HL-60 (cell line): ENCODE results near the gene NHLRC3.

Source experiments
- DNase-seq, 2 experiments: peaks; one replicate each; pipeline ENCODE4 v3.0.0-alpha.2; 2010 to 2020; ENCODE audit warnings: low read depth in 1 of 2, low spot score in 1 of 2
- H3K27ac ChIP-seq: fragments of 250-450 bp; sonication (Bioruptor Pico); replicated peaks from 2 replicates; pipeline ENCODE4 v1.5.1; 2020; ENCODE audit warnings: mild to moderate bottlenecking, moderate library complexity
- H3K27me3 ChIP-seq: fragments of 250-450 bp; sonication (Bioruptor Pico); 2 replicates; pipeline ENCODE4 v1.5.1; 2021; ENCODE audit warnings: mild to moderate bottlenecking, moderate library complexity; ENCODE audit not compliant: insufficient read depth, poor library complexity, severe bottlenecking
- H3K4me3 ChIP-seq: replicated peaks from 2 replicates; pipeline ENCODE4 v1.5.1; 2011; ENCODE audit warnings: mild to moderate bottlenecking, control low read depth, low read length; ENCODE audit not compliant: insufficient read depth
- GABPA ChIP-seq: IDR thresholded peaks from 2 replicates; pipeline ENCODE4 v1.6.1; 2012; ENCODE audit warnings: low read depth
- POLR2AphosphoS5 ChIP-seq: IDR thresholded peaks from 2 replicates; pipeline ENCODE4 v1.6.1; 2012; ENCODE audit warnings: low read depth
- SPI1 ChIP-seq: IDR thresholded peaks from 2 replicates; pipeline ENCODE4 v1.6.1; 2012; ENCODE audit warnings: low read depth, mild to moderate bottlenecking, borderline replicate concordance
- long read RNA-seq: library from polyadenylated mRNA; unstranded; transcript quantifications from one replicate; pipeline ENCODE4 v2.0.0, GENCODE V29; 2020
- TF ChIP-seq, protein P1 (sequence below): IDR thresholded peaks from 2 replicates; pipeline ENCODE4 v1.6.1; 2012; ENCODE audit warnings: low read depth; ENCODE audit not compliant: insufficient replicate concordance
- TF ChIP-seq, protein P2 (sequence below): IDR thresholded peaks from one replicate; pipeline ENCODE4 v1.5.1; 2011; ENCODE audit warnings: low read length, control low read depth, inconsistent platforms; ENCODE audit not compliant: insufficient read depth

NHLRC3 gene, protein sequence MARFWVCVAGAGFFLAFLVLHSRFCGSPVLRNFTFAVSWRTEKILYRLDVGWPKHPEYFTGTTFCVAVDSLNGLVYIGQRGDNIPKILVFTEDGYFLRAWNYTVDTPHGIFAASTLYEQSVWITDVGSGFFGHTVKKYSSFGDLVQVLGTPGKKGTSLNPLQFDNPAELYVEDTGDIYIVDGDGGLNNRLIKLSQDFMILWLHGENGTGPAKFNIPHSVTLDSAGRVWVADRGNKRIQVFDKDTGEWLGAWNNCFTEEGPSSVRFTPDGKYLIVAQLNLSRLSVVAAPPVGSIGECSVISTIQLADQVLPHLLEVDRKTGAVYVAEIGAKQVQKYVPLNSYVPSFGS
- long read RNA-seq, transcript NHLRC3-201 (6 exons, 3,275 nt): major isoform, 33 of 116 reads
- long read RNA-seq, transcript NHLRC3-202 (7 exons, 3,549 nt): minor isoform, 32 of 116 reads
- long read RNA-seq, partial matches to known transcripts: 20 of 116 reads
- long read RNA-seq, other reads (novel, unspliced or antisense): 28 of 116 reads

DNA sequence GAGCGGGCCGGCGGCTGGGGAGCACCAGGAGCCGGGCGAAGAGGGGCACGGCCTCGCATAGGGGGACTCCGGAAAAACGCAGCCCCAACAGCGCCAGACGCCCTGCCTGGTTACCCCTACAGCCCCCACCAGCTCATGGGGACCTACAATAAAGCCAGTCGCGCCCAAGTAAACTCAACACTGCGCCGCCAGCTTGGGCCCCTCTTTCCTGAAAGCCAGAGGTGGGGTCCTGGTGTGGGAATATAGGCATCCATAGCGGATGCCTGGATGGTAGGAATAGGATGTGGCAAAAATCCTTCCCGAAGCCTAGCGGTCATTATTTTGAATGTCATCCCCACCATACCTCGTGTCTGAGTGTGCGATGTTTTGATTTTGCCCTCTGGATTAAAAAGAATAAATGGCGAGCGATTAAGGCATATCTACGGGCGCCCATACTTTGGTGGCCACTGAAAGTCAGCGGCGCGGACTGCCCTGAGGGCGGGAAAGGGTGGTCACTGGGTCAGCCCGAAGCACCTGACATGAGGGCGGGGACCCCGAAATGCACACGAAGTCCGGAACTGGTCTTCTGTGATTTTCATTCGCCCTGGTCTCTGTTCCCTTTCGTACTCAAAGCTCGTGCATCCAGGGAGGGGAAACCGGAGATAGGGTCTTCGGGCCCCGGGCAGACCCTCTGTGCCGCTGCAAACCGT lies at the start of gene NHLRC3, which contains the start of gene PROSER1:
Gene NHLRC3, plus strand, starts transcription at position 577 of the 689 bp plus-strand sequence. CDS start 184 bp downstream, outside the sequence.
Gene PROSER1, minus strand, starts transcription at position 210 of the 689 bp plus-strand sequence. CDS start 847 bp downstream, outside the sequence.
- Histone ChIP-seq H3K27ac (peak within 1 kb of the TSS; percentile 91), H3K4me3 (peak within 1 kb of the TSS; percentile 85), H3K27me3 (no peaks in the 10 kb centered on the region)
- TF ChIP-seq GABPA (peak; percentile 75), SPI1 (no peak), POLR2AphosphoS5 (peak; percentile 68)
- peak; percentile 81 to 87 for DNase-seq

DNA sequence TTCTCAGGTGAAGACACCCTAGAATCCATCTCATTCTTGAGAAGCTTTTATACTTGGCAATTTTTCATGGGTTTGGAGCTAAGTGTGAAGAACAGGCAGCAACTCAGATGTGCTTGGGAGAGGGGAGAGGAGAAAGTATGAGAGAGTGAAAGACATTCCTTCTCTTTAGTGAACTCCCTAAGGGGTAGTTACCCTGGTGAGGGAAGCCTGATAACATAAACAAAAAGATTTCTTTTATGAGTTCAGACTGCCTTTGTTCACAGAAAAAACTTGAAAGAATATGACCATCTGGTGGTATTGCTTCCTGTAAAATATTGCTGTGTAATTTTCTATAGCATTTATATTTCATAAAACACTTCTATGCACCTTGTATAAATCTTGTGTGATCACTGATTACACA lies 47.6 kb upstream of the NHLRC3 start, which contains the start of gene STOML3:
Gene STOML3, minus strand, starts transcription at position 139 of the 400 bp plus-strand sequence. Its CDS starts 110 bp downstream, at position 29.
- no peak within 1 kb of the TSS for H3K27ac ChIP-seq
- H3K27me3 ChIP-seq: no peaks in the 10 kb centered on the region
- TF ChIP-seq SPI1: no peak
- TF ChIP-seq, protein P1, sequence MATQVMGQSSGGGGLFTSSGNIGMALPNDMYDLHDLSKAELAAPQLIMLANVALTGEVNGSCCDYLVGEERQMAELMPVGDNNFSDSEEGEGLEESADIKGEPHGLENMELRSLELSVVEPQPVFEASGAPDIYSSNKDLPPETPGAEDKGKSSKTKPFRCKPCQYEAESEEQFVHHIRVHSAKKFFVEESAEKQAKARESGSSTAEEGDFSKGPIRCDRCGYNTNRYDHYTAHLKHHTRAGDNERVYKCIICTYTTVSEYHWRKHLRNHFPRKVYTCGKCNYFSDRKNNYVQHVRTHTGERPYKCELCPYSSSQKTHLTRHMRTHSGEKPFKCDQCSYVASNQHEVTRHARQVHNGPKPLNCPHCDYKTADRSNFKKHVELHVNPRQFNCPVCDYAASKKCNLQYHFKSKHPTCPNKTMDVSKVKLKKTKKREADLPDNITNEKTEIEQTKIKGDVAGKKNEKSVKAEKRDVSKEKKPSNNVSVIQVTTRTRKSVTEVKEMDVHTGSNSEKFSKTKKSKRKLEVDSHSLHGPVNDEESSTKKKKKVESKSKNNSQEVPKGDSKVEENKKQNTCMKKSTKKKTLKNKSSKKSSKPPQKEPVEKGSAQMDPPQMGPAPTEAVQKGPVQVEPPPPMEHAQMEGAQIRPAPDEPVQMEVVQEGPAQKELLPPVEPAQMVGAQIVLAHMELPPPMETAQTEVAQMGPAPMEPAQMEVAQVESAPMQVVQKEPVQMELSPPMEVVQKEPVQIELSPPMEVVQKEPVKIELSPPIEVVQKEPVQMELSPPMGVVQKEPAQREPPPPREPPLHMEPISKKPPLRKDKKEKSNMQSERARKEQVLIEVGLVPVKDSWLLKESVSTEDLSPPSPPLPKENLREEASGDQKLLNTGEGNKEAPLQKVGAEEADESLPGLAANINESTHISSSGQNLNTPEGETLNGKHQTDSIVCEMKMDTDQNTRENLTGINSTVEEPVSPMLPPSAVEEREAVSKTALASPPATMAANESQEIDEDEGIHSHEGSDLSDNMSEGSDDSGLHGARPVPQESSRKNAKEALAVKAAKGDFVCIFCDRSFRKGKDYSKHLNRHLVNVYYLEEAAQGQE: no peak
- TF ChIP-seq, protein P2, sequence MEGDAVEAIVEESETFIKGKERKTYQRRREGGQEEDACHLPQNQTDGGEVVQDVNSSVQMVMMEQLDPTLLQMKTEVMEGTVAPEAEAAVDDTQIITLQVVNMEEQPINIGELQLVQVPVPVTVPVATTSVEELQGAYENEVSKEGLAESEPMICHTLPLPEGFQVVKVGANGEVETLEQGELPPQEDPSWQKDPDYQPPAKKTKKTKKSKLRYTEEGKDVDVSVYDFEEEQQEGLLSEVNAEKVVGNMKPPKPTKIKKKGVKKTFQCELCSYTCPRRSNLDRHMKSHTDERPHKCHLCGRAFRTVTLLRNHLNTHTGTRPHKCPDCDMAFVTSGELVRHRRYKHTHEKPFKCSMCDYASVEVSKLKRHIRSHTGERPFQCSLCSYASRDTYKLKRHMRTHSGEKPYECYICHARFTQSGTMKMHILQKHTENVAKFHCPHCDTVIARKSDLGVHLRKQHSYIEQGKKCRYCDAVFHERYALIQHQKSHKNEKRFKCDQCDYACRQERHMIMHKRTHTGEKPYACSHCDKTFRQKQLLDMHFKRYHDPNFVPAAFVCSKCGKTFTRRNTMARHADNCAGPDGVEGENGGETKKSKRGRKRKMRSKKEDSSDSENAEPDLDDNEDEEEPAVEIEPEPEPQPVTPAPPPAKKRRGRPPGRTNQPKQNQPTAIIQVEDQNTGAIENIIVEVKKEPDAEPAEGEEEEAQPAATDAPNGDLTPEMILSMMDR: no peak
- no peak for TF ChIP-seq POLR2AphosphoS5
- no peak for TF ChIP-seq GABPA
- no peak within 1 kb of the TSS for H3K4me3 ChIP-seq
- DNase-seq: no peak

DNA sequence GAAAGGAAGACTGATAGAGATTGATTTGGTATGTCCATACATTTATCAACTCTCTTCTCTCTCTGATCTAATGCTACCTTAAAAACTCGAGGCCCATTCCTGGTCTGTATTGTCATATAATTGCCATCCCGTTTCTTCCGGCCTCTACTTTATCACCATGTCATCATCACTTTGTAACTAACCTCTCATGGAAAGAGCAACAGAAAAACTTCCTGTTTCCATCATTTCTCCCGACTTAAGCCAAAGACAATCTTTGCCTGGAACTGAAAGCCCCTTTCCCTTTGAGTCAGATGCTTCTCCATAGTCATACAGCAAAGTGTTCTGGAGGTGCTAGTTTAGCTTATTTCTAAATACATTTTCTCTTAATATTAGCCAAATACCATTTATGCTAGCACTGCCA lies 44.9 kb upstream of the NHLRC3 start:
- no peak overlapping the region for H3K27ac ChIP-seq
- TF ChIP-seq, protein P2: no peak
- TF ChIP-seq POLR2AphosphoS5 (no peak), SPI1 (no peak), GABPA (no peak)
- TF ChIP-seq, protein P1: no peak
- H3K27me3 ChIP-seq: no peaks in the 10 kb centered on the region
- H3K4me3 ChIP-seq: no peak overlapping the region
- DNase-seq: no peak

DNA sequence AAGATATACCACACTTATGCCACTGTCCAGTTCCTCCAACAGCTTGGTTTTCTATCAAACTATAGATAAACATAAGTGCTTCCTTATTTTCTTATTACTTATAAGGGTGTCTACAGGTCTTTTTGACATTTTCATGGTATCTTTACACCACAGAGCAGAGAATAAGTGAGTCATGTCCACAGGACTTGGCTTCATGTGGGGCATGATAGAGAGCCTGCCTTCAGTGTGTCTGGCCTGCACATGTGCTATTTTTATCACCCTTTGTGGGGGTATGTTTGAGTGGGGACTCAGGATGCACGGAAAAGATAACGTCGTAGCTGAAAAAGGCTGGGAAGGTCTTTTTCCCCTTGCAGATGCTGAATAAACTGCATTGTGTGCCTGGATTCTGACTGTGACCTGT lies 39.5 kb upstream of the NHLRC3 start:
- no peaks in the 10 kb centered on the region for H3K27me3 ChIP-seq
- H3K4me3 ChIP-seq: no peak overlapping the region
- no peak overlapping the region for H3K27ac ChIP-seq
- TF ChIP-seq POLR2AphosphoS5 (no peak), SPI1 (no peak)
- TF ChIP-seq, protein P1: no peak
- TF ChIP-seq, protein P2: no peak
- no peak for DNase-seq
